ENCODE results near the gene DNM3.
A peak's percentile ranks its signal among the peaks of the same experiment; 100 is the strongest.

DNM3 gene

DNA sequence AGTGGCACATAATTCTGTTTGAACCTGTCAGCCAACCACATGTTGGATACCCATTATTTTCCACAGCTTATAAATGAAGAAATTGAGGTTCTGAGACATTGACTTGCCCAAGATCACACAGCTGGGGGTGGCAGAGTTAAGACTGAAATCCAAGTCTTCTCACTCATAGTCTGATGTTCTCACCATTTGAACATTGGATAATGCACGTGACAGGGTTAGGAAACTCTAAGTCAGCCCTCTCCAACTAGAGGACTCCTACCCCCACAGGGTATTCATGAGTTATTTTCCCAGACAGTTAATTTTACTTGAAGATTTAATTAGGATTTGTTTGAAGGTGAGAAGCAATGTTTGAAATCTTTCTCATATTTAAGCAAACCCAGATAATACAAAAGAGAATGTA lies 541.1 kb downstream of the DNM3 start:
- DNase-seq, result no peak

DNA sequence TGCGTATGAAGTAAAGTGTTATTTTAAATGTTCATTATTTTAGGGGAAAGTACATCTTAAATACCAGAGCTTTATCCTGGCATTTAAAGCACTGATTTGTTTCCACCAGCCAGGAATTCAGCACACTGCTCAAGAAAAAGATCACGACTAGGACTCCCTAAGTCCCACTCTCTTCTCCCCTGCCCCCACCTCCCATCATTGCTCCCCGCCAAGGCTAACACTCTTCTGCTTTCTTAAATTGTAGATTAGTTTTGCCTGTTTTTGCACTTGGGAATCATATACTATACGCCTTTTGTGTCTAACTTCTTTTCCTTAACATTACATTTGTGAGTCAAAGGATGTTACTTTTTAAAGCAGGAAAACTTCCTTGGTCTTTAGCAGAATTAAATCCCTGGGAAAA lies 541.7 kb downstream of the DNM3 start:
- DNase-seq, result no peak

DNA sequence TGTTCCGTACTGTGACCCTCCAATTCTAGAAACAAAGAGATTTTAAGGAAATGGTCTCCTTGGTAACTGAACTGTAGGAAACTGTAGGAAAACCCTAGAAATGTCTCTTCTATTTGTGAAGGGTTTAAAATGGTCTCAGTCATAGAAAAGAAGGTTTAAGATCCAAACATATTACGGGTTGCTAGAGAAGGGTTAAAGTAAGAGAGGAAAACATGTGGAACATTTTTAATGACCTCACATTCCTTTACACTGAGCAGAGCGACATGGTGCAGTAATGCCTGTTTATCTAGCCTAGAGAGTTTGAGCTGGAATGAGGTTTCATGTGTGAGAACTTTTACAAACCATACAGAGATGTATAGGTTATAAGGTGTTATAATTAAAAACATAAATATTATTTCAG lies 542.2 kb downstream of the DNM3 start:
- no peak for DNase-seq

DNA sequence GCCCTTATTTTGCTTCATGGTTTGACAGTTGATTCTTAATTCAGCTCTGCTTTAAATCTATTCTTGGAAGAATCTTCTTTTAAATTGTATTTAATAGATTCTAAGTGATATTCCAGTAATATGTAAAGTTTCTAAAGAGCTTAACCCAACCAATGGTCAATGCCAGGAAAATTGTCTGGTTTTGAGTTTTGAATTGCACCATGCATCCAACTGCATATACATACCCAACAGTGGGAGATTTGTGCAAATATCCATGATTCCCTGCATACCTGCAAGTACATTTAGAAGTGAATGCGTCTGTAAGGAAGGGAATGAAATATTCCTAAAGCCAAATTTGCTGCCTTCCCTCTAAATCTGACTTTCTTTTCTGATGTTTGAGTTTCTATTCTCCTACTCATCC lies 543.4 kb downstream of the DNM3 start:
- no peak for DNase-seq

DNA sequence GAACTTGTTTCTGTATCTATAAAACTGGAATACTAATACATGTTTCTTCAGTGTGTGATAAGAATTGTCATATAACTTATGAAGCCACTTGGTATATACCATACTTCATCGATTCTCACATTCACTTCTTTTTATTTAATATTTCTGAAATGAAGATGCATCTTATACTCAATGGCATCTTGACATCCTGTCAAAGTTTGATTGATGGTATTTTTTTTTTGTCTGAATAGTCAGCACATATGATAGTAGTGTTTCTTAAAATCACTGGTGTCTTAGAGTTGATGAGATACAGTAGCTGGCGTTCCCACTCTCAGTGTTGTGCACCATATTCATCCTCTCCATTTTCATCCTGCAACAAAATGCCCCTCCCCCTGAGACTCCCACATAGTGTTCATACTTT lies 544.7 kb downstream of the DNM3 start:
- DNase-seq, result no peak

DNA sequence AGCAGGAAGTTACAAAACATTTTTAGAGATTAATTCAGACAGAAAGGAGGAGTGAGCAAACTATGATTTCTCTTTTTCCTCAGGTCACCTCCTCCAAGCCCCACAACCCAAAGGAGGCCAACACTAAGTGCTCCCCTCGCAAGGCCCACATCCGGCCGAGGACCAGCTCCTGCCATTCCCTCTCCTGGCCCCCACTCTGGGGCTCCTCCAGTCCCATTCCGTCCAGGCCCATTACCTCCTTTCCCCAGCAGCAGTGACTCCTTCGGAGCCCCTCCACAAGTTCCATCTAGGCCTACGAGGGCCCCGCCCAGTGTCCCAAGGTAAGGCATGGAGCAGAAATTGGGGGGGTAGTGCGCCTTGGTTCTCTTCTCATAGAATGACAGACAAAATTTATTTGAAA lies 547.2 kb downstream of the DNM3 start:
- no peak for DNase-seq

DNA sequence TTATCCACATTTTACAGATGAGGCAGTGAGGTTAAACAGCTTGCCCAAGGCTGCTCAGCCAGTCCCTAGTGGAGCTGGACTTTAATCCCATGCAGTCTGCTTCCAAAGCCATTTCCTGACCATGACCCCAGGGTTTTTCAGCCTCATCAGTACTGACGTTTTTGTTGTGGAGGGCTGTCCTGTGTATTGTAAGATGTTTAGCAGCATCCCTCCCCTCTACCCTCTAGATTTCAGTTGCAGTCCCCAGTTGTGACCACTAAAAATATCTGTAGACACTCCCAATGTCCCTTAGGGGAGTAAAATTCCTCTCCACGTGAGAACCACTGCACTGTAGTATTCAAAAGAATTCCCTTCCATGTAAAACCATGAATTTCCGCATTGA lies 549.0 kb downstream of the DNM3 start:
- DNase-seq, result no peak

DNA sequence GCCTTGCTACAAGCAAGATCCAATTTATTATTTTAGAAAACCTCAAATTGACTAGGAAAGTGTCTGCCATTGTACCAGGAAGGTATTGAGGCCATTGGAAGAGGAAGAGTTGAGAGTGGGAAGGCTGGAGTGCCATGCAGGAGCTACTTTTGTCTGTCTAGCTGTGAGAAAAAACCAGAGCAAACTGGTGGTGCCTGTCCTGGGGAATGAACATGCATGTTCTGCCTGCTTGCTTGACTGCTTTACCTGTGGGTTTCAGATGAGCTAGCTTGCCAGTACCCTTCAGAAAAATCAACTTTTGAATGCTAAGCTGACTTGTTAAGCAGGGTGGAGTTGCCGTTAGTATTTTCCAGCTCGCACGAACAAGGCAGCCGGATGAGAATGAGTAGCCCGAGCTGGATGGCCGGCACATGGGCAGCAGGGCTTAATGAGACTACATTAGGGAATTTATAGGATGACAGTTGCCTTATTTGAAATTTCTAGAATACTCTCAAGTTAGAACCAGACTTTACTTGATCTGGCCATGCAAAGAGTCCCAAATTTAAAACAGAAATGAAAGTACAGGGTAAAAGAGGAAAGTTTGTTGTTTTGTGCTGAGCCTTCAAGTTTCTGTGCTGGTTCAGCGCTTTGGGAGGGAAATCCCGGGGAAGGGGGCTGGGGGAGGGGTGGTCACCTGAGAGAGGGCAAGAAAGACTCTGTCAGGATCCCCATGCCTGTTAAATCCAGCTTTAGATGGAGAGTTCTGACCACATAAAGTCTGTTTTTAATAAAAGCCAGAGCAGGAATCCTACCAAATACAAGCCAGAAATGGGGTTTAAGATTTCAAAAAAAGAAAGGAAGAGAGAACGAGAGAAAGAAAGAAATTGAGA lies 549.6 kb downstream of the DNM3 start:
- DNase-seq, result no peak

DNA sequence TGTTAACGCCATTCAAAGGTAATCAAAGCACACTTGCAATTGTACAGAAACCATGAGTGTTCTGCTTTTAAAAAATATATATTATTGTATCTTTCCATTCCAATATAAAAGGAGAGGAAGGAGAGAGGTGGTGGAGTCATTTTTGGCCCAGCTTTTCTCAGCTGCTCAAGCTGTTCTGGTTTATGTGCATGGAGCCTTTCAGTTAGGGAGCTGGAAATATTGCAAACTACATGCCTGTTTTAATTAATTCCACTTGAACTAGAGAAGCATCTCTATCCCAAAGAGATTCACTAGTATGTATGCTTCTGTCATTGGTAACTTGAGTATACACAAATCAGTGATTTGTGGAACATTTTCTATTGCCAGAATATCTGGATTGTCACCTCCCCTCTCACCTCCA lies 550.7 kb downstream of the DNM3 start:
- no peak for DNase-seq

DNA sequence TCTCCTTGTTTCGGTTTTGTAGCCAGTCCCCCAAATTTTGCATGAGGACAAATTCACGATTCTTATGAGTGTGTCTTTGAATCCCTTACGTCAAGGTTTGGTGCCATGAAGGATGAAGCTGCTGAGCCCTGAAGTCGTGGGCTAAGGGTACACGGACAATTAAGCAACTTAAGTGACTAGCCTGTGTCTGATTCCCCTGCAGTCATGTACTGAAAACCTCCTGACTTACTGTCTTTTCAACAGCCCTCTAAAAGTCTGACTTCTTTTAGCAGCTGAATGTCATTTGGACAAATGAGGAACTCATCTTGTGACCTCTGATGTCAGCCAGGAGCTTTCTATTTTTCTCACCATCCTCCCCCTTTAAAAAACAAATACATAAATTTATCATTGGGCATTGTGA lies 552.1 kb downstream of the DNM3 start:
- DNase-seq, result peak; percentile 6

DNA sequence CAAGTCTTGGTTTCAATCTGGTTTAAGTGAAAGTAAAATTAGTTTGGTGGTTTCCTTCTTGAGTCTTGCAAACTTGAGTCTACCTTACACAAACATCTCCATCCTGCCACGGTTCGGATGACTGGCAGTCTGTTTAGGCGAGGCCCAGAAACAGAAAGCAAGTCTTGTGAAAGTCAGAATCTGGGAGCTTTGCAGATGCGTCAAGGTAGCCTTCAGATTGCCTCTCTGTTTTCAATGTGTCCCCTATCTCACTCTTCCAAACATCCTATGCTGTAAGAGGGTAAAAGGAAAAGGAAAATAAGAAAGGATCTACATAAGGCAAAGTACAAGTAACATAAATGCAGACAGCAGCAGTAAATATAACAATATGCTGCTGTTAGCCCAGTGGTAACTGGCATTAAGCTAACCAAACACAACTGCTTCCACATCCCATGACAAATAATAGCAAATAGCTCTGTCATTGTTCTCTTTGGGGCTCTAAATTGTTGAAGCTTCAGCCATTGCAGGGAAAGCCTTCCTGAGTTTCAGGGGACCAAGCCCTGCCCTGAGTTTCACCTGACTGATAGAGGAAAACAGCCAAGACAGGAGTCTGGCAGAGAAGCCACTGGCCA lies 552.9 kb downstream of the DNM3 start:
- DNase-seq, result no peak

DNA sequence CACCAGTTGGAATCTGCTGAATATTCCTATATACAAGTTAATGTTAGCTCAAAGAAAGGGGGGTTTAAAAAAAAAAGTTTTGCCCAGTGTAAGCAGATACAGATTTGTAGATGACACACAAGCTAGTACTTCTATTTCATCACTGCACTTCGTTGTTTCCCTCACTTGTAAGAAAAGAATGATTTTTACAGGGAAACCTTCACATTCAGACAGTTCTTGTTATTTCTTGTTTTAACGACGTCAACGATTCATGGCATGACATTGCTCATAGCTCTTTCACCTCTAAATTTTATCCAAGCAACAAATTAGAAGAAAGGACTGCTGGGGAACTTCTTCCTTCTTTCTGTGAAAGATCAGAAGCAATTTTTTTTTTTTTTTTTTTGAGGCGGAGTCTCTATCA lies 553.5 kb downstream of the DNM3 start:
- DNase-seq, result no peak

DNA sequence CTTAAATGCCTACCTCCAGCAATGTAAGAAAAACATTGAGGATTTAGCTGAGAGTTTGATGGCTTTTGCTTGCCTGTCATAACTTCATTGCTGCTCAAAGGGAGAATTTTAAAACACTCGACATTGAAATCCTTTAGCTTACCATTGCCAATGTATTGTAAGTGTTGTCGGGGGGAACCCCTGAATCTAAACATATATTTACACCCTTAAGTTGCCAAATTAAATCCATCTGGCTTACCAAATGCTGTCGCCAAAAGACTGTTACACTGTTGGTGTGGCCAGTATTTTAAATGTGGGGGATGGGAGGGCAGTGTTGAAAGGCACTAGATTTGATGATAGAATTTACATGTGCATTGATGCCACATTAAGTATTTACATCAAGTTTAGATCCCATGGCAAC lies 554.3 kb downstream of the DNM3 start:
- DNase-seq, result no peak

DNA sequence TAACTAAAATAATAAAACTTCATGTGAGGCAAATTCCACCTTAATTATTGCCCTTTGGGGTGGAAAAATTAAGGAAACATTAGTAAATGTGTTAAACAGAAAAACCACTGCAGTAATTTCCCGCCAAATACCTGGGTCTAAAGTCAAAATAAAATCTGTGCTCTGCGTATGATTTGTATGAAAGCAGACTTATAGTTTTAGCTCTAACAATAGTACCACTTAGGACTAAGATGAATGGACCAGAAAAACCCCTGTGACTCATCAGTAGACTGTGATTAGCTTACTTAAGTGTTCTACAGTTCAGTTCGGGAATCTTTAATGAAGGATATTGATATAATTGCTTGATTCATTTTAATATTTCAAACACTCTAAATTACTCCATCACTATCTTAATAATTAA lies 555.9 kb downstream of the DNM3 start:
- DNase-seq, result no peak

DNA sequence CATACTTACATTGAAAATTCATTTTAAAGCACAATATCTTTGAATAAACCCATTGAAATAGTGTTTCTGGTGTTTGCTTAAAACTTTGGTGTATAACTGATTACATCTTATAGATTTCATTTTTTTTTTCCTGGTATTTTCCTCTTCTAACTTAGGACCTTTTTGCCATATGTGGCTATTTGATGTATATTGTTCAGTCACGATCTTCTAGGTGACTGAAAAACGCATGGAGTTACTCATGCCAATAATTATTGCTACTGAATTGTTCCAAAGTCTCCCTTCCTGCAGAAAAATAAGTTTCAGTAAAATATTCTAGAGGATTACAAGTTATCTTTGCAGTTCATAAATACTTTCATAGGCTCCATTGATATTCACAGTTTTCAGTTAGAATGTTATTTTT lies 556.3 kb downstream of the DNM3 start:
- no peak for DNase-seq

DNA sequence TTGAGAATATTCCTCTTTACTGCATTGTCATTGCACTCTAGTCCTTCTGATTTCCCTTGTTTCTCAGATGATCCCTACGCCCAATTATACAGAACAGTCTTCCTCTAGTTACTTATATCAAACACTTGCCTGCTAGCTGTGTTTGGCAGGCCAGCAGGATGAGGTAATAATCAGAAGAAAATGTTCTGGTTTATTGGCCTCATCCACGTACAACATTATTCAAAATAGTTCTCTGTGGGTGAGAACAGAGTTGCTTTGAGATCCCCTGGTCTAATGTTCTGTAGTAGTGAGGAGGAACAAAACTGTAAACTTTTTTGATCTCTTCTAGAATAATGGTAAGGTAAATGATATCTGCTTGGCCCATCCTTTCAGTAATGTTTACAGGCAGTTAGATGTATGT lies 556.9 kb downstream of the DNM3 start:
- no peak for DNase-seq

DNA sequence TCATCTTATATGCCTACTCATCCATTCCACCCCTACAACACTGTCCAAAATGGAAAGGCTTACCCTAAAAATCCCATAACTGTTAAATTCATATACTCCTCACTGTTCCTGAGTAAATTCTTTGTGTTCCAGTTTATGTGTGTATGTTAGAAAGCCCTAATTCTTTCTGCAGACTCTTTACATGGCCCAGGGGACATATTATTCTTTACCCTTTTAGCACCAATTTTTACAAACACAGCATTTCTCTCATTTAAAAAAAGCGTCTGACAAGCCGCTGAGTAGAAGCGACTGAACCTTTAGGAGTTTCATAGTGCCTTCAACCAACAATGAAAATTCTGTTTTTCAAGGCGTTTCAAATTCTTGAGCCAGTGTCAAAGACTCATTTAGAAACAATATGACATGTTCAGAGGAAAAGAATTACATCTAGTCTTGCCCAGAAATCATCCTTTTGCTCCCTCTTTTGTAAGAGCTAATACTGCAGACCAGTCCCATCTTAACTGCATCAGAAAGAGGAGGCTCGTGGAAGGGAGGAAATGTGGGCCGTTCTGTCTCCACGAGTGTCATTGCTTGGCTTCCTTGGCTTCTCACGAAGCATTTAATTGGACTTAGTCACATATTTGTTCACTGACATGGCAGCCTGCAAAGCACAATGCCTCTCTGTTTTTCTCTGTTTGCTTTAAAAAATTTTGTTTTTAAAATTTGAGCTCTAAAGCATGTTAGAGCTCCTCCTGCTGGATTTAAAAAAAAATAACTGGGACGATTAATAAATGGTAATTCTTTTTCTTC lies 557.9 kb downstream of the DNM3 start:
- DNase-seq, result peak; percentile 10

DNA sequence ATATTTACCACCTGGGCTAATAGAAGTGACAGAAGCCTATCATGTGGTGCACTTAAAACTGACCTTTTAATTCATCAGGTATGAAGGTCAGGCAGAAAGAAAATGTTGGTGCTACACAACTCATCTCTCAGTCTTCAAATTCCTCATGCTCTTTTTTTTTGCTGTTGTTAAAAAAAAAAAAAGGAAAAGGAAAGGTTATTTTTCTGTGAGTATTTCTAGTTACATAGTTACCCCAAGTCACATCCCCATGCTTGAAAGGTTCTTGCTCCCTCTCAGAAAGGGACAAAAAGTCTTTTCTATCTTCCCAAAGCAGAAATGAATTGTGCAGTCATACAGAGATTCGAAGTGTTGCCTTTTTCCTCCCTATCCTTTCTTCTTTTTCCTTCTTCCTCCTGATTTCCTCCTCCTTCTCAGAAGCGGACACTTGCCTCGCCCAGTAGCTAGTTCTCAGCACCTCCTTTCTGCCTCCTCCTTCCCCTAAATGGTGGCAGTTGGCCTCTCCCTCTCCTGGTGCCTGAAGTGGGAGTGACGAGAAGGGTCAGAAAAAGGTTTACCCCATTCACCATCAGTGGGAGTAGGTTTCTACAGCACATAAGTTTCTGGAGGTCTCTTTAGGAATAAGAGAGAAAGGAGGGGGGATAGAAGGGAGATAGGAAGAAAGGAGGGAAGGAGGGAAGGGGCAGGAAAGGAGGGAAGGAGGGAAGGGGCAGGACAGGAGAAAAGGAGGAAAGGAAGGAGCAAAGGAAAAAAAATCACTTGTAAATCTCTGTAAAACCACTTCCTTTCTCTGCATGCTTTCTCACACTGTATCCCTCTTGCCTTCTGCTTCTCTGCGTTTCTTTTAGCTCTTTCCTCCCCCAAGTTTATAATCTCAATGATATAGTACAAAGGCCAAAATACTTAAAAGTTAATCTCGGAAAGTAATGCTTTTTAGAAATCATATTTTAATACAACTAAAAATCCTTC lies 558.7 kb downstream of the DNM3 start:
- no peak for DNase-seq

DNA sequence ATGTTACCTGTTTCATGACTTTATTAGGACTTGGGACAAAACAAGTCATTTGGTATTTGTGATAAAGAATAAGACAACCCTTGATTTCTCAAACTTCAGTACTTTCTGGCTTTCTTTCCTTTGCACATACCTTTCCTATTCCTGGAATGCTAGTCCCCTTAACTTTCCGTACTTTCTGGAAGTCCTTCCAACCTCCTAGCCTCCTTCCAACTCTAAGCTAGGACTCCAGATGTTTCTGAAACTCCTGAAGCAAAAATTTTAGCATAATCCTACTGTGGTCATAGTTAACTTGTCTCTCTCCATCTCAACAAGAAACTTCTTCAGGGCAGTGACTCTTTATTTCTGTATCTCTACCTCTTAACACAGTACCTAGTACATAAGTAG lies 559.4 kb downstream of the DNM3 start:
- no peak for DNase-seq

DNA sequence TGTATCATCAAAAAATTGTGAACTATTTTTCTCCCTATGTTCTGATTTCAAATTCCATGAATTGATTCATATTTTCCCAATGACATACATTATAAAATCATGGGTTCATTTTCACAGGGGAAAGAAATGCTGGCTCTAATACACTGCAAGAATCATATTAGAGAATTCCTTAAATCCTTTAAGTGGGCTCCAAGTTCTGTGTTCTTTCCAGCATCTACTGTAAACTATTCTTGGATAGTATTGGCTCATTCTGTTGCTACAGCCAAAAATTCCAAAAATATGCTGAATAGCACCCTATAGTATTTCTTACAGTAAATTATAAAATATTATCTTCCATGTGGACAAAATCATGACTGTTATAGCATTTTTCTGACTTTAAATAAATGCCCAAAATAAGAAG lies 560.2 kb downstream of the DNM3 start:
- DNase-seq, result no peak

DNA sequence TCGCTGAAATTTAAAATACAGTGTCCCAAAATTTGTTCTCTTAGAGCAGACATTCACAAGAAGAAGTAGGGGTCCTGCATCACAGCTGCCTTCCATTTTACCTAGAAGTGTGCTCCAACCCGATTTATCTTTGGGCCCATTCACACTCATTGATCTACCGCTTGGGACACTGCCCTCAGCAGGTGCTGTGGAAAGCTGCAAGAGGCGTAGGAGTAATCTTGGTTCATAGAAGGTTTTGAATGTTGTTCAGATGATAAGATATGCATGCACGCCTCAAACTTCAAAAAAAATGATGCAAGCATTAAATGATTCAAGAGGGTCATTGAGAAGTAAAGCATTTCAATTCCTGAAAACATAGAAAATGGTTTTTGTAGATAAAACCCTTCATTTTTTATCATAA lies 560.6 kb downstream of the DNM3 start:
- no peak for DNase-seq

DNA sequence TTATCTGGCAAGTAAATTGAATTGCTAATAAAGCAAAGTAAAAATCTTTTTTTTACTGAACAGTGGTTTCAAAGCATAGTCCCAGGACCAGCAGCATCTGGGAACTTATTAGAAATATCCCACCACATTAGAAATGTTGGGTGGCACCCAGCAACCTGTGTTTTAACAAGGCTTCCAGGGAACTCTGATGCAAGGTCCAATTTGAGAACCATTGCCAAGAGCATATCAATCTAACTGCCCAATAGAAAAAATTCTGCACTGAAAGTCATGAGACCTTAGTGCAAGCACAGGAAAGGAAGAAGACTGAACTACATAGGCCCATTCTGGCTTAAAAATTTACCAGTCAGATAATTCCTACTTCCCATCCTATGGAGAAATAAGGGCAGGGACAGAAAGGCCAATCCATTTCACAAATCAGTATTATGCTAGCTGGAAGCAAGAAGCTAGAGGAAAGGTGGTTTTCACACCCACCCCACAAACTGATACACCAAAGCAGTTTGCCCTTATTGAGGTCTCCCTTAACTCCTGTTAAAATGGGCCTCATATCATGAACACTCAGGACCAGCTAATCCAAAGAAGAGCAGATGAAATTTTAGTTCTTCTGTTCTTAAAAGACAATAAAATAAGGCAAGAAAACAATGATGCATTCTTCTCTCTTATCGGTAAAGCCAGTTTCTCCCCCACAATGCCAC lies 561.7 kb downstream of the DNM3 start:
- no peak for DNase-seq
